Measurements from ENCODE around the gene PHETA2. TPM values are rescaled to one million over a fixed set of nuclear protein-coding genes. Genes with fewer than 3 reads are reported as not detected.

PHETA2 gene
- total and polyA plus RNA-seq, 2 of the 8 experiments (the other 6 are each of a cell fraction or from before 2014, with no cell fraction given) = 7.4 to 7.6 TPM

- Histone ChIP-seq H2BK12ac (ENCODE audit: low read depth, low read length) (no peak overlapping the region), H3K23me2 (ENCODE audit: low read depth, low read length) (no peaks in the 10 kb centered on the region), H4K91ac (replicated peaks; ENCODE audit: insufficient read length, low read length) (no peak overlapping the region), H2BK120ac (replicated peaks; ENCODE audit: low read depth, low read length) (no peak overlapping the region), H2BK15ac (ENCODE audit: low read length) (no peak overlapping the region), H2BK5ac (ENCODE audit: low read depth, low read length) (no peak overlapping the region), H3K23ac (ENCODE audit: insufficient read length) (no peak overlapping the region), H4K20me1 (replicated peaks in 1 of 2; ENCODE audit: control insufficient read depth in 1 of 2, insufficient read depth in 2 of 2, low read length in 2 of 2) (no peaks in the 10 kb centered on the region), H3K27ac (ENCODE audit: low read depth, low read length) (no peak overlapping the region), H3K14ac (ENCODE audit: insufficient read length) (no peak overlapping the region), H3K4me3 (ENCODE audit: extremely low read depth in 1 of 4, insufficient read depth in 2 of 4, low read depth in 3 of 4, low read length in 4 of 4) (no peak overlapping the region), H4K5ac (ENCODE audit: insufficient read length, low read depth, low read length) (no peak overlapping the region), H3K4ac (replicated peaks; ENCODE audit: insufficient read length, low read depth, low read length) (no peak overlapping the region), H3K9me3 (ENCODE audit: insufficient read depth in 2 of 2, low read depth in 1 of 2, low read length in 1 of 2) (no peaks in the 10 kb centered on the region), H3K56ac (replicated peaks; ENCODE audit: insufficient read length, low read depth, low read length) (no peak overlapping the region), H2BK20ac (ENCODE audit: low read length) (no peak overlapping the region), H3K4me1 (replicated peaks in 1 of 4; ENCODE audit: control insufficient read depth in 3 of 4, insufficient read depth in 4 of 4, low read length in 3 of 4) (no peaks in the 10 kb centered on the region), H3K79me2 (ENCODE audit: control insufficient read depth in 1 of 2, insufficient read depth in 2 of 2, low read length in 2 of 2) (no peaks in the 10 kb centered on the region), H3K18ac (ENCODE audit: extremely low read depth, low read length) (no peak overlapping the region), H3K79me1 (ENCODE audit: low read depth, low read length) (no peaks in the 10 kb centered on the region), H2AFZ (ENCODE audit: low read length) (no peak overlapping the region), H4K8ac (ENCODE audit: extremely low read depth, insufficient read depth, low read length) (no peak overlapping the region), H3K4me2 (ENCODE audit: insufficient read depth in 1 of 2, low read depth in 2 of 2, low read length in 2 of 2) (no peak overlapping the region), H2AK5ac (ENCODE audit: low read depth, low read length) (no peak overlapping the region), H3K36me3 (ENCODE audit: control insufficient read depth in 2 of 4, insufficient read depth in 4 of 4, low read length in 3 of 4) (no peaks in the 10 kb centered on the region), H3K9ac (replicated peaks in 1 of 4; ENCODE audit: extremely low read depth in 1 of 4, low read depth in 3 of 4, low read length in 3 of 4) (no peak overlapping the region), H3K27me3 (replicated peaks in 1 of 4; ENCODE audit: control insufficient read depth in 3 of 4, extremely low read depth in 1 of 4, insufficient read depth in 3 of 4, low read length in 3 of 4) (peaks cover 0 to 2% (median 0%) of the 10 kb centered on the region in 4 experiments; a peak in 1 of 7 replicates)
- 90% methylated on average over 3 of the region's 3 CpGs; no CpG with 5 or more reads in 1 of the 2 experiments for WGBS, 2 experiments (ENCODE audit: extremely low coverage in 1 of 2, insufficient coverage in 1 of 2, insufficient read length in 1 of 2, insufficient replicate concordance in 2 of 2, low coverage in 1 of 2, low lambda C conversion rate in 2 of 2, missing lambda C conversion rate in 1 of 2)
- DNase-seq (ENCODE audit: low read depth in 1 of 2, low spot score in 2 of 2) (no peak), FAIRE-seq (no peak)
- no peak for TF ChIP-seq SIRT6 (IDR thresholded peaks at IDR 0.05; ENCODE audit: low read length)
- TF ChIP-seq SP4 (IDR thresholded peaks at IDR 0.05; ENCODE audit: low read length) = no peak
- no peak for TF ChIP-seq RFX5 (IDR thresholded peaks at IDR 0.05; ENCODE audit: borderline replicate concordance, low read depth, low read length)
- TF ChIP-seq POLR2AphosphoS5 (IDR thresholded peaks at IDR 0.05; ENCODE audit: low read depth, low read length) = no peak
- TF ChIP-seq SIX5 (IDR thresholded peaks at IDR 0.05; ENCODE audit: low read depth, low read length) = no peak
- no peak for TF ChIP-seq SRF (IDR thresholded peaks at IDR 0.05; ENCODE audit: low read depth, low read length)
- TF ChIP-seq BCL11A (IDR thresholded peaks at IDR 0.05; ENCODE audit: low read depth in 2 of 2, low read length in 2 of 2) = no peak
- no peak for TF ChIP-seq PHF8 (conservative IDR thresholded peaks at IDR 0.05; ENCODE audit: low read depth, low read length)
- TF ChIP-seq CBX5 (IDR thresholded peaks at IDR 0.05; ENCODE audit: low read depth, low read length) = no peak
- no peak for TF ChIP-seq TBP (IDR thresholded peaks at IDR 0.05; ENCODE audit: low read depth, low read length)
- no peak for TF ChIP-seq ATF2 (IDR thresholded peaks at IDR 0.05; ENCODE audit: low read length)
- no peak for TF ChIP-seq BACH1 (IDR thresholded peaks at IDR 0.05; ENCODE audit: low read length)
- CTCF ChIA-PET (ENCODE audit: partially characterized antibody) = interaction anchor here (1.5 to 4.6 kb wide), 4 partner anchors 9 to 343 kb away, joined by 3 to 21 read pairs (median 19); no protein-coding TSS in a partner anchor
- POLR2A ChIA-PET (ENCODE audit: partially characterized antibody) = interaction anchor here (3.5 kb wide), 1 partner anchor 10 kb away, joined by 18 read pairs; the partner anchor contains the start of gene NDUFA6
These were observed 27.2 kb downstream of the PHETA2 start for GRCh38 chr22:42101199-42101598.

Measured in H1 (cell line).